Adrenal gland (tissue), 12 donors: ENCODE results near the gene IL12RB2. TPM values are rescaled to one million over a fixed set of nuclear protein-coding genes. Genes with fewer than 3 reads are reported as not detected.

Experiments
- DNase-seq, 7 donors: peaks; one replicate each; pipeline ENCODE4 v3.0.0-alpha.2; 2019 to 2020
- H3K27ac ChIP-seq, 5 donors: fragments of 200-600 bp; sonication (generic) in 4 of 5; 1 replicate in 3 of 5; 2 replicates in 2 of 5; pipeline versions ENCODE4 v1.5.1 to v1.8.0; 2016 to 2020; ENCODE audit warnings: mild to moderate bottlenecking in 1 of 5
- H3K27me3 ChIP-seq: fragments of 200-600 bp; 2 replicates; pipeline ENCODE4 v1.8.0; 2021
- H3K36me3 ChIP-seq, 2 donors: fragments of 200-600 bp; replicated peaks in 1 of 2; 1 replicate in 1 of 2; 2 replicates in 1 of 2; pipeline versions ENCODE4 v1.5.1 to v1.8.0; 2018 to 2022
- H3K4me1 ChIP-seq, 2 donors: fragments of 200-600 bp; replicated peaks in 1 of 2; 1 replicate in 1 of 2; 2 replicates in 1 of 2; pipeline versions ENCODE4 v1.5.1 to v1.8.0; 2018 to 2021
- H3K4me3 ChIP-seq, 4 donors: fragments of 200-600 bp; sonication (generic) in 3 of 4; one replicate each; pipeline ENCODE4 v1.5.1; 2016 to 2018
- H3K9me3 ChIP-seq, 3 donors: fragments of 200-600 bp; sonication (generic) in 1 of 3; replicated peaks in 1 of 3; 1 replicate in 2 of 3; 2 replicates in 1 of 3; pipeline versions ENCODE4 v1.5.1 to v1.8.0; 2016 to 2021
- POLR2A ChIP-seq, 2 donors: fragments of 450-650 bp; IDR thresholded peaks; one replicate each; pipeline ENCODE4 v1.6.1; 2017; ENCODE audit warnings: antibody characterized with exemption in 2 of 2, mild to moderate bottlenecking in 2 of 2, moderate library complexity in 1 of 2
- WGBS, 4 donors: extraction: QIAGEN DNeasy Blood & Tissue Kit in 2 of 4; methylation state at CpG; one replicate each; pipeline versions ENCODE4 v1.1.5 to v1.1.7; 2013 to 2017; 5-methylcytosine and 5-hydroxymethylcytosine counted together
- intact Hi-C, 2 donors: fragments of 100-400 bp; cut with DNase I; formaldehyde crosslinking; loops; one replicate each; pipeline versions ENCODE4 v1.14.1 to v1.15.0; 2022 to 2023
- polyA plus RNA-seq, 3 donors: library from polyadenylated mRNA; stranded (reverse); fragments of 200-250 nt in 2 of 3; fragments of 350-450 nt in 1 of 3; fragmentation: Illumina TruSeq in 1 of 3; extraction: RNeasy Lipid Tissue Mini Kit (QIAGEN cat#74804) in 1 of 3; gene quantifications; one replicate each; pipeline ENCODE4 v1.2.3, GENCODE V29; 2013 to 2014
- total RNA-seq, 9 donors: library from RNA; depleted of rRNA in 4 of 9; stranded (reverse); fragments of >200 nt in 4 of 9; fragments of 120-200 nt in 1 of 9; fragmentation: NEBNext Ultra II Directional in 1 of 9; extraction: Animal tissue kit (Norgen Biotek cat#: 25700) in 1 of 9; gene quantifications; one replicate each; pipeline versions ENCODE4 v1.1.0 to v1.2.4, GENCODE V29; 2013 to 2023
- TF ChIP-seq, protein P1 (sequence below), 6 experiments: fragments of 450-650 bp in 4 of 6; fragments of 200-600 bp in 2 of 6; sonication (generic) in 1 of 6; IDR thresholded peaks; 1 replicate in 5 of 6; 2 replicates in 1 of 6; pipeline versions ENCODE4 v1.5.1 to v1.8.0; 2016 to 2021; ENCODE audit warnings: antibody characterized with exemption in 6 of 6, mild to moderate bottlenecking in 2 of 6, moderate library complexity in 1 of 6
- donor health status: healthy with polysubstance abuse.
- donor health status: Bipolar disorder and iron deficiency.
- donor health status: DM: yes; HTN: yes; CAD: no.
- donor health status: DM: no; HTN: no; CAD: no.
- donor health status: DM: no; HTN: no; CAD: no.
- donor health status: DM: yes; HTN: yes; CAD: no.

IL12RB2 gene
- total and polyA plus RNA-seq, 12 donors, result 0.24 to 2.6 (median 0.55) TPM; not detected in 2

- H3K9me3 ChIP-seq, result no peaks in the 10 kb centered on the region
- 88 to 95% (median 91%) methylated on average over 4 of the region's 4 CpGs for WGBS, 4 donors
Measured at GRCh38 chr1:67436511-67437055, 128.9 kb downstream of the IL12RB2 start.

DNA sequence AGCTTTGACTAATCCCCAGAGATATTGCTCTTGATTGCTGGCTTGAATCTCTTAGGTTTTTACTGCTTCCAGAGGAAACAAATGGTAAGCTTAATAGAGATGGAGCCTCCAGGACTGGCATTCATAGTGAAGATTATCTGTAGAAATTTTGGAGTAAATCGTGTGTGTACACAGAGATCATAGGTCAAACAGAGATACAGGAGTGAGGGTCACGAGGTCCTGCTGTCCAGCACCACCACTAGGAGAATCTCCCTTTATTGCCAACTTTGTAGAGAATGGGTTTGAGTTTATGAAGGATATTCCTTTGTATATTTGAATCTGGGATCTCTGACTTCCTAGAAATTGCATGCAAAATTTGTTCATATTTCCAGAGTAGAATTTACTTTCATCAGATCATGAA is 130.3 kb downstream of the IL12RB2 start:
- no peak overlapping the region for H3K27ac ChIP-seq
- H3K9me3 ChIP-seq, result no peaks in the 10 kb centered on the region
- H3K4me3 ChIP-seq, result no peak overlapping the region
- no peak for DNase-seq
- TF ChIP-seq, protein P1, sequence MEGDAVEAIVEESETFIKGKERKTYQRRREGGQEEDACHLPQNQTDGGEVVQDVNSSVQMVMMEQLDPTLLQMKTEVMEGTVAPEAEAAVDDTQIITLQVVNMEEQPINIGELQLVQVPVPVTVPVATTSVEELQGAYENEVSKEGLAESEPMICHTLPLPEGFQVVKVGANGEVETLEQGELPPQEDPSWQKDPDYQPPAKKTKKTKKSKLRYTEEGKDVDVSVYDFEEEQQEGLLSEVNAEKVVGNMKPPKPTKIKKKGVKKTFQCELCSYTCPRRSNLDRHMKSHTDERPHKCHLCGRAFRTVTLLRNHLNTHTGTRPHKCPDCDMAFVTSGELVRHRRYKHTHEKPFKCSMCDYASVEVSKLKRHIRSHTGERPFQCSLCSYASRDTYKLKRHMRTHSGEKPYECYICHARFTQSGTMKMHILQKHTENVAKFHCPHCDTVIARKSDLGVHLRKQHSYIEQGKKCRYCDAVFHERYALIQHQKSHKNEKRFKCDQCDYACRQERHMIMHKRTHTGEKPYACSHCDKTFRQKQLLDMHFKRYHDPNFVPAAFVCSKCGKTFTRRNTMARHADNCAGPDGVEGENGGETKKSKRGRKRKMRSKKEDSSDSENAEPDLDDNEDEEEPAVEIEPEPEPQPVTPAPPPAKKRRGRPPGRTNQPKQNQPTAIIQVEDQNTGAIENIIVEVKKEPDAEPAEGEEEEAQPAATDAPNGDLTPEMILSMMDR (IDR thresholded peaks at IDR 0.05), result no peak
- no peak for TF ChIP-seq POLR2A (IDR thresholded peaks at IDR 0.05)
- H3K36me3 ChIP-seq, result no peaks in the 10 kb centered on the region
- H3K27me3 ChIP-seq, result no peaks in the 10 kb centered on the region
- WGBS, 4 donors, result 72 to 81% (median 80%) methylated on average over 2 of the region's 2 CpGs
- intact Hi-C loops, result no loop called here
- peaks cover 11 to 16% of the 10 kb centered on the region in 2 donors for H3K4me1 ChIP-seq

More at GRCh38 chr1:67436511-67437055, 128.9 kb downstream of the IL12RB2 start:
- intact Hi-C loops, result no loop called here
- H3K27me3 ChIP-seq, result no peaks in the 10 kb centered on the region
- H3K36me3 ChIP-seq, result no peaks in the 10 kb centered on the region
- no peak for DNase-seq
- H3K4me3 ChIP-seq, result no peak overlapping the region
- H3K27ac ChIP-seq, result no peak overlapping the region
- peaks cover 11 to 12% of the 10 kb centered on the region in 2 donors for H3K4me1 ChIP-seq
- TF ChIP-seq, protein P1 (IDR thresholded peaks at IDR 0.05), result no peak
- no peak for TF ChIP-seq POLR2A (IDR thresholded peaks at IDR 0.05)

DNA sequence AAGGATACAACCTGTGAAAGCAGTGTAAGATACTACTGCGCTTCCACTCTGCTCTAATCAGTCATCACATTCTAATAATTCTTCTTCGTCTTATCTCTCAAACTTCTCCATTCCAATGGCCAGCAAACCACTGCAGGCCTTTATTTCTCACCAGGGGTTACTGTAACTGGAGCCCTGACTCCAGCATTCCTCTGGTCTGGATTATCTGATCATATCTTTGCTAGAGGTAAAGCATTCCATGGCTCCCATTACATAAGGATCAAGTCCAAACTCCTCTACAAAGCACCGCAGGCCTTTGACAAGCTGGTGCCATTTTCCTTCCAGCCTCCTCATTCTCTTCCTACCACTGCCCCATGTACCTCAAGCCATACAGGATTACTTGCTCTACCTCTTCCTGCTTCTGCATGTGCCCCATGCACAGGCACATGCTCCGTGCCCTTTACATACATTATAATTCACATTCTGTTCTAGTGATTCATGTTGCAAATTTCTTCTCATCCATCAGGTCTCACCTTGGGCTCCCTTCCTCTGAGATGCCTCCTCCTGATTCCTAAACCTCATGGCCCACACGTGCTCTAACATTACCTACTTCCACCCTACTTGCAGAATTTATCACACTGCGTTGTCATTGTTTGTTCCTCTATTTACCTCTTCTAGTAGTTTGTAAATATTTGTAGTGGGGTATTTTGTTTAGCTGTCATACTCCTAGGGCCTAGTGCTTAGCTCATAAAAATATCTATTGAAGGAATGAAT is 131.8 kb downstream of the IL12RB2 start:
- intact Hi-C loops, result no loop called here
- Histone ChIP-seq H3K27me3 (no peaks in the 10 kb centered on the region), H3K4me3 (no peak overlapping the region), H3K36me3 (no peaks in the 10 kb centered on the region), H3K27ac (no peak overlapping the region), H3K4me1 (peaks cover 11 to 16% of the 10 kb centered on the region in 2 donors), H3K9me3 (no peaks in the 10 kb centered on the region)
- no peak for TF ChIP-seq POLR2A (IDR thresholded peaks at IDR 0.05)
- TF ChIP-seq, protein P1 (IDR thresholded peaks at IDR 0.05), result no peak
- 94 to 96% (median 94%) methylated on average over 6 of the region's 6 CpGs for WGBS, 4 donors
- no peak for DNase-seq

- TF ChIP-seq POLR2A (IDR thresholded peaks at IDR 0.05), result no peak
- TF ChIP-seq, protein P1 (IDR thresholded peaks at IDR 0.05), result no peak
- Histone ChIP-seq H3K4me3 (no peak overlapping the region), H3K27ac (no peak overlapping the region), H3K9me3 (no peaks in the 10 kb centered on the region), H3K4me1 (peaks cover 11 to 16% of the 10 kb centered on the region in 2 donors), H3K27me3 (no peaks in the 10 kb centered on the region), H3K36me3 (no peaks in the 10 kb centered on the region)
- 73 to 86% (median 75%) methylated on average over 3 of the region's 3 CpGs for WGBS, 4 donors
- DNase-seq, result no peak
- intact Hi-C loops, result no loop called here
Measured at GRCh38 chr1:67440339-67440738, 132.7 kb downstream of the IL12RB2 start.
